ENCODE results near the gene SRSF6.
"Not testable (repeated sequence)": the region's sequence is repeated elsewhere in the genome, so short reads cannot be mapped to it uniquely, and the experiment has no call there.

The SRSF6 gene

DNA sequence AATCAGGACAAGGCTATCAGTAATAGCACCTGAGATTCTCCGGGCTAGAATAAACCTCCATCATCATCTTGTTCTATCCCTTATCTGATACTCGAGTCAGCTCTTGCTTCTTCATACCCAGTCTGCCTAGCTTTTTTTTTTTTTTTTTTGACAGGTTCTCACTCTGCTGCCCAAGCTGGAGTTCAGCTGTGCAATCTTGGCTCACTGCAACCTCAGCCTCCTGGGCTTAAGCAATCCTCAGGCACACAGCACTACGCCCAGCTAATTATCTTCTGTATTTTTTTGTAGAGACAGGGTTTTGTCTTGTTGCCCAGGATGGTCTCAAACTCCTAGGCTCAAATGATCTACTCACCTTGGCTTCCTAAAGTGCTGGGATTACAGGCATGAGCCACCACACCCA lies 19.5 kb downstream of the SRSF6 start:
- no peak for DNase-seq

DNA sequence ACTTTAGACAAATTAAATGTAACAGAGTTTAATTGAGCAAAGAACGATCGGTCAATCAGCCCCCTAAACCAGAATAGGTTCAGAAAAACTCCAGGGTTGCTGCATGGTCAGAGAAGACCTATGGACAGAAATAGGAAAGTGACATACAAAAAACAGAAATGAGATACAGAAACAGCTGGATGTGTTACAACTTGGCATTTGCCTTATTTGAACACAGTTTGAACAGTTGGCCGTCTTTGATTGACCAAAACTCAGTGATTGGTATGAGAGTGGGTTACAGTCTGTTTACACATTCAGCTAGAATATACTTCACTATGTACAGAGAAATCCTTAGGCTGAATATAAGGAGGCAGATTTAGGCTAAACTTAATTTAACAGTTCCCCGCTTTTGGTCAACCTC lies 19.9 kb downstream of the SRSF6 start:
- DNase-seq = no peak

DNA sequence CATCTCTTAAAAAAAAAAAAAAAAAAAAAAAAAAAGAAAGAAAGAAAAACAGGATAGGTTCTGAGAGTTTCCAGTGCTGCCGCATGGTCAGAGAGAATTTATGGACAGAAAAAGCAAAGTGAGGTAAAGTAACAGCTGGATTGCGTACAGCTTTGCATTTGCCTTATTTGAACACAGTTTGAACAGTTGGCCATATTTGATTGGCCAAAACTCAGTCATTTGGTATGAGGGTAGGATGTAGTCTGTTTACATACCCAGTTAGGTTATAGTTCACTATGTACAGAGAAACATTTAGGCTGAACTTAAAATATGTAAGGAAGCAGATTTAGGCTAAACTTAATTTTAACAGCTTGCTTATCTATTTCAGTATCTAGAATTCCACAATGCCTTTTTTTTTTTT lies 32.3 kb downstream of the SRSF6 start:
- DNase-seq = no peak

DNA sequence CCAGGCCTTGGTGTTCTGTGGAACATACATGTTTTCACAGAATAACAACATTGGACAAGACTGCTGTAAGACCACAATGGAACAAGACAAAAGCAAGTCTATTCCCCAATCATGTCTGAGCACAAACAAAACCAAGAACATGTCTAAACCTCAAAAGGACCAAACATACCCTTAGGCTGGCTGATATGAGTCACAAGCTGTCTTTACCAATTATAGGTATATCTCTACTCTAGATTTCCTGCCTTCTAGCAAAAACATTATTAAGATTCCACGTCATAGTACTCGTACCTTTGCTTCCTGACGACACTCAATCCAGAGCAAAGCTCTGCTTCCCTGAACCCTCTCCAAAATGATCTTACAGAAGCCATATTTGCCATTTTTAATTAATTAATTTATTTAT lies 34.4 kb downstream of the SRSF6 start:
- no peak for DNase-seq

DNA sequence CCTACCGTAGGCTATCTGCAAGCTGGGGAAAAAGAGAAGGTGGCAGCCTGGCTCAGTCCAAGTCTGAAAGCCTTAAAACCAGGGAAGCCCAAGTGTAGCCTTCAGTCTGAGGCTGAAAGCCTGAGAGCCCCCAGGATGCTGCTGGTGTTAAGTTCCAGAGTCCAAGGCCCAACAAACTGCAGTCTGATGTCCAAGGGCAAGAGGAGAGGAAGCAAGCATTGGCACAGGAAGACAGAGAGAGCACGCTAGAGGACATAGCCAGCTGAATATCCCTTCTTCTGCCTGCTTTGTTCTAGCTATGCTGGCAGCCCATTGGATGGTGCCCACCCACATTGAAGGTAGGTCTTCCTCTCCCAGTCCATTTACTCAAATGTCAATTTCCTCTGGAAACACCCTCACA lies 37.7 kb downstream of the SRSF6 start:
- DNase-seq = no peak

DNA sequence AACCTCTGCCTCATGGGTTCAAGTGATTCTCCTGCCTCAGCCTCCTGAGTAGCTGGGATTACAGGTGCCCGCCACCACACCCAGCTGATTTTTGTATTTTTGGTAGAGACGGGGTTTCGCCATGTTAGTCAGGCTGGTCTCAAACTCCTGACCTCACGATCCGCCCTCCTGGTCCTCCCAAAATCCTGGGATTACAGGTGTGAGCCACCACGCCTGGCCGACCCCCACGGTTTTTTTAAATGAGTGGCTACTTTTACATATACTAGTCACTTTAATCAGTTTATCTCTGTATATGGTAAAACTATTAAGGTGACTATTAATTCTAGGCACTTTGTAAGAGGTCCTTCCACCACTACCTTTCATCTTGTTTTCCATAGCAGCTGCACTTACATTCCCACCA lies 44.3 kb downstream of the SRSF6 start:
- DNase-seq = not testable (repeated sequence)

DNA sequence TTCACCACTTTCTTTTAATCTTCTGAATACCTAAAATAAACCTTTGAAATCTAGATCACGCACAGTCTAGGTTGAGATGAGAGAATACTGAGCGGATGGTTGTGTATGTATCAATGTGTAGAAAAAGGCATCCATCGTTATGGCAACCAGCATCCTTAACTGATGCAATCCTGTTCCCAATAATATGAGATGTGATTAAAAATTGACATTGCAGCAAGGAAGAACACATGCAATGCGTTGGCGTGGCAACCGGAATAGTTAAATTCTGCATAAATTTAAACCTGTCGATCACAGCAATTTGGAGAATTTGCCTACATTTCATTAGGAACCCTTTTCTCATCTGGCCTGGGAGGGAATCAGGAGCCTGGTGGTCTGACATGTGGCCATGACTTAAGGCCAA lies 48.5 kb downstream of the SRSF6 start:
- DNase-seq = no peak

DNA sequence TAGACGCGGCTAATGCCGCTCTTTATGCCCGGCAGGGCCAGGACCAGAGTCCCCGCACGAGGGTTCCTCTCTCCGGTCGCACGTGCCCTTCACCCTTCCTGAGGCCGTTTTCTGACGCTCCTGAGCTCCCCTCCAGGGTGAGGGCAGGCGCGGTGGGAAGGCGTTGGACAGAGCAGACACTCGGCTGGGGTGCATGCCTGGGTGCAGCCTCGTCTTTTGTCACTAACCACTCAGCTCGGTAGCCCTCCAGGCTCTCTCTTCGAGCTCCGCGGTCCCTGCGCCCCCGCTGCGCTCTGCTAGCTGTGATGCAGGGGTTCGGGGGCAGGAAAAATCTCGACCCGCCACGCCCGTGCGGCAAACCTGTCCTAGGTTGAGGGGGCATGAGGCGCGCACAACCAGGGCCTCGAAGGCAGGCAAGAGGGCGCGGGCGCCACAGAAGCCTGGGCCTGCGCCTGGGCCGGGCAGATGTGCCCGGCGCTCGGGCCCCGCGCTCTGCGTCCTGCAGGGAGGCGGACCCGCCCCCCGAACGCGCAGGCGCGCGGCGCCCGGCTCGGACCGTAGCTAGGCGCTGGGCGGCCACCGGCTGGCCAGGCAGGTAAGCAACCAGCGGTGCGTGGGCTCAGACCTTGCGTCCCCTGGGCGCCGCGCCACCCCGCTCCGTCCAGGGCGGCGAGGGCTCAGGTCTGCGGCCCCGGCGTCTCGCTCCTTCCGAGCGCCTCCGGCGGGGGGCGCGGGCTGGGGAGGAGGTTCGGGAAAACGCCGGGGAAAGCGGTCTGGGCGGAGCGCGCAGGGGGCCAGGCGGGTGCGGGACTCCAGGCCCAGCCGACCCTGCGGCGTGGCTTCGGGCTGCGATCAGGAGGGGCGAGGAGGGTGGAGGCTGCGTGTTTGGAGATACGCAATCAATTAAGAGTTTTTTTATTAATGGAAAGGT lies 49.7 kb downstream of the SRSF6 start, which contains the start of gene L3MBTL1:
TSS of gene L3MBTL1 (plus strand) at position 548 of the 931 bp plus-strand sequence. CDS start 5,807 bp downstream, outside the sequence.
- DNase-seq = no peak

DNA sequence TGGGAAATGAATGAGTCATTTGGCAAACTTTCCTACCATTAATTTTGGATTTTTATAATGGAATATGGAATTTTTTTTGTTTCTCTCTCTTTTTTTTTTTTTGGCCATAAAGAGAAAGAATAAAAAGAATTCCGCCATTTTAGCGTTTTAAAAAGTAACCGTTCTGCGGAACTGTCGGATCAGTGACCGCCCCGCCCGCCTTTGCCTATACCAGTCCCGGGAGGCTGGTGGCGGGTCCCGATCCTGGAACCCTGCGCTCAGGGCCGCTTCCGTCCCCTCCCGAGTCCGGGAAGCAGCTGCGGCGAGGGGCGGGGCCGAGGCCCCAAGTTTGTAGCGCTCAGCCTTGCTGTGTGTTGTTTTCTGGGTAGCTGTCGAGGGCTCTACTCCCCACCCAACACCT lies 50.4 kb downstream of the SRSF6 start:
- no peak for DNase-seq

DNA sequence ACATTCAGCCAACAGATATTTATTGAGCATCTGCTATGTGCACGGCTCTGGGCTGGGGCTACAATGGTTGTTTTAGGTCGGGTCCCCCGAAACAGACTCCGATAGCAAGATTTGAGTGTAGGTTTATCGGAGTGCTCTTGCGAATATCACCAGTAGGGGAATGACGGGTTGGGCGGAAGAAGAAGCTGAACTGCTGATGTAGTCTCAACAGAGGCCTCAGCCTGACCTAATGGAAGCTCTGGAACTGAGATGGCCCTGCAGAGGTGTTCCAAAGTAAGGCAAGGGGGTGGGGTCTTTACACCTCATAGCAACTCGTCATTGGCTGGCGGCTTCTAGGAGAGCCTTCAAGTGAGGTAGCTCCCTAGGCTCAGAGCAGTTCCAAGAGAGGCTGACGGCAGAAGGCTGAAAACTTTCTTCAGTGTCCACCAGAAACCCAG lies 50.9 kb downstream of the SRSF6 start:
- DNase-seq = no peak

DNA sequence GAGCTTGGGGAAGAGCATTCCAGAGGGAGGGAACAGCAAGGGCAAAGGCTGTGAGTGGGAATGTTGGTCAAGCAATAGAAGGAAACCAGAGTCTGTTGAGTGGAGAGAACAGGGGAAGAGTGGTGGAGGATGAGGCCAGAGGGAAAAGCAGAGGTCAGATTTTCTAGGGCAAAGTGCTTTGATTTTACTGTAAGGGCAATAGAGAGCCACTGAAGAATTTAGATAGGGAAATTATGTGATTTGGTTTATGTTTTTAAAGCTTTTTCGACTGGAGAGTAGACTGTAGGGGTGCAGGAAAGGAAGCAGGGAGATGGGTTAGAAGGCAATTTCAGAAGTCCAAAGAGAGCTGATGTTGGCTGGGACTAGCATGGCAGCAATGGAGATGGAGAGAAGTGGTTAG lies 54.2 kb downstream of the SRSF6 start:
- no peak for DNase-seq

DNA sequence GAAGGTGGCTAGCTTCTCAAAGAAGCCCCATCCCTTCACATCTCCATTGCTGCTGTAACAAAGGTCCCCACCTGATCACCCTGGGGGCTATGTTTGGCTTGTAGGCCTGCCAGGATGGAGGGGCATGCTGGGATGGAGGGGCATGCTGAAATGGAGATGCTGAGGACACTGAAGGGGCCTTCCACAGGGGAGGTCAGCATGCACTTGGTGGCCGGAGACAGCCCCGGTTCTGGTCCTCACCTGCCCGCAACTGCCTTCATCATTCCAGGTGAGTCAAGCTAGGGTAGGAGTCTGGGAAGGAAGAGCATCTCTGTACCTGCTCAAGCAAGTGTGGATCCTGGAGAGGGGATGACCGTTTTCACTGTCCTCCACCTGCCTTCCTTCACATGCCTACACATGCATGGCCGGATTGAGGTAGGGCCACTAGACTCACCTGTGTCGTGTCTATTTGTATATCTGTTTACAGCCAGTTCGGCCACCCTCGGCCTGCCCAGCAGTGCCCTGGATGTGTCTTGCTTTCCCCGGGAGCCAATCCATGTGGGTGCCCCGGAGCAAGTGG lies 55.8 kb downstream of the SRSF6 start:
- DNase-seq = no peak

Data from AML-193 (cell line).